Right lobe of liver (tissue), 4 donors: ENCODE measurements around the gene SPAG16.

Experiments
- POLR2A ChIP-seq: fragments of 450-650 bp; IDR thresholded peaks from one replicate; pipeline ENCODE4 v1.6.1; 2017; ENCODE audit warnings: antibody characterized with exemption, mild to moderate bottlenecking
- TF ChIP-seq, protein P1 (sequence below), 4 donors: fragments of 200-600 bp in 3 of 4; fragments of 450-650 bp in 1 of 4; IDR thresholded peaks; one replicate each; pipeline versions ENCODE4 v1.5.1 to v1.8.0; 2016 to 2022; ENCODE audit warnings: antibody characterized with exemption in 4 of 4, mild to moderate bottlenecking in 2 of 4
- donor health status: DM: no; HTN: no; CAD: no.
- donor health status: DM: no; HTN: no; CAD: no.
- donor health status: DM: no; HTN: yes; CAD: no.

DNA sequence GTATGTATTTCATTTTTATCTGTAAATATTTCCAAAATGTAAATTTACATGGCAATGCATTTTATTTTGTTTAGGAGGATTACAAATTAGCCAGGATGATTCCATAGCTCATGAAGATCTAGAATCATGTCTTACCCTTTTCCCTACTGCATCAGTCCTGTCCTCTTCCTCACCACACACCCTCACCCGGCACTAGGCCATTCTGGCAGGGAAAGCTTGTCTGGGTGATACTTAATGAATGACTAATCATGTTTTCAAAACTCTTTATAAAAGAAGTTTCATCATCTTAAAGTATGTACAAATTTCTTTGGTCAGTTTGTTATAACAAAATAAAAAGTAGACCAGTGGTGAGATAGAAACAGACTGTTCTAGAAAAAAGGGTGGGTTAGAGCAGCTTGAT, 843.3 kb downstream of the SPAG16 start:
- TF ChIP-seq POLR2A, result no peak
- TF ChIP-seq, protein P1, sequence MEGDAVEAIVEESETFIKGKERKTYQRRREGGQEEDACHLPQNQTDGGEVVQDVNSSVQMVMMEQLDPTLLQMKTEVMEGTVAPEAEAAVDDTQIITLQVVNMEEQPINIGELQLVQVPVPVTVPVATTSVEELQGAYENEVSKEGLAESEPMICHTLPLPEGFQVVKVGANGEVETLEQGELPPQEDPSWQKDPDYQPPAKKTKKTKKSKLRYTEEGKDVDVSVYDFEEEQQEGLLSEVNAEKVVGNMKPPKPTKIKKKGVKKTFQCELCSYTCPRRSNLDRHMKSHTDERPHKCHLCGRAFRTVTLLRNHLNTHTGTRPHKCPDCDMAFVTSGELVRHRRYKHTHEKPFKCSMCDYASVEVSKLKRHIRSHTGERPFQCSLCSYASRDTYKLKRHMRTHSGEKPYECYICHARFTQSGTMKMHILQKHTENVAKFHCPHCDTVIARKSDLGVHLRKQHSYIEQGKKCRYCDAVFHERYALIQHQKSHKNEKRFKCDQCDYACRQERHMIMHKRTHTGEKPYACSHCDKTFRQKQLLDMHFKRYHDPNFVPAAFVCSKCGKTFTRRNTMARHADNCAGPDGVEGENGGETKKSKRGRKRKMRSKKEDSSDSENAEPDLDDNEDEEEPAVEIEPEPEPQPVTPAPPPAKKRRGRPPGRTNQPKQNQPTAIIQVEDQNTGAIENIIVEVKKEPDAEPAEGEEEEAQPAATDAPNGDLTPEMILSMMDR (IDR thresholded peaks at IDR 0.05), result no peak
